CD4-positive, alpha-beta T cell treated with Interleukin-4 for 1 hour (primary cell): ENCODE measurements around the gene ETF1.

Source experiments
- DNase-seq, 2 donors: peaks; one replicate each; pipeline ENCODE4 v3.0.0-alpha.2; 2020 to 2022

The ETF1 gene

DNA sequence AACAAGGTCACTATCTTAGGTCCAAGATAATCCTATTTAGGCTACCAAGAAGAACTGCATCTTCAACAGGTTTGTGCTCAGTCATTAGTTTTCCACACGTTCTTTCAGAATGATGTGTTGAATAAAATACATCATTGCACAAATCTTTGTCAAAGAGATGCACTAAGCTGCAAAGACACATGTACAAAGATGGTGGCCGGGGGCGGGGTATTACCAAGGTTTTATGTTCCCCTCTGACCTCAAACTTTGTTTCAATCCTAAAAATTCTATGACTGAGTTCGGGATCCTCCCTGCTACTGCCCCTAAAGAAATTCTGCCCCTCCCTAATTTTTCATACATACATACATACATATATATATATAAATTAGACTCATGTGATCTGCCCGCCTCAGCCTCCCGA is 17.9 kb upstream of the ETF1 start:
- no peak for DNase-seq

DNA sequence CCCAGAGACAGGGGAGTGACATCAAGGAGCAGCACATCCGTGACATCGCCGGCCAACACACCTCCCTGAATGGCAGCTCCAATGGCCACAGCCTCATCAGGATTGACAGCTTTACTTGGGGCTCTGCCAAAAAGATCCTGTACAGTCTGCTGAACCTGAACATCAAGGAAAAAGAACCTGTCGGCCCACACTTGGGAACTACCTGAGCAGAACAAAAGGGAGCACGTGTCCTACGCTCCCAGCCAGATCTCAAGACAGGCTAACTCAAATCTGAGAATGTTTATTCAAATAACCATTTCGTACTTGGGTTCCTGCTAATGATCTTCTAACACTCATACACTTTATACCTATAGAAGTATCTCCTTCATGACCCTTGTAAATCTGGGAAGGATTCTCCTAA is 16.9 kb upstream of the ETF1 start:
- DNase-seq = no peak

DNA sequence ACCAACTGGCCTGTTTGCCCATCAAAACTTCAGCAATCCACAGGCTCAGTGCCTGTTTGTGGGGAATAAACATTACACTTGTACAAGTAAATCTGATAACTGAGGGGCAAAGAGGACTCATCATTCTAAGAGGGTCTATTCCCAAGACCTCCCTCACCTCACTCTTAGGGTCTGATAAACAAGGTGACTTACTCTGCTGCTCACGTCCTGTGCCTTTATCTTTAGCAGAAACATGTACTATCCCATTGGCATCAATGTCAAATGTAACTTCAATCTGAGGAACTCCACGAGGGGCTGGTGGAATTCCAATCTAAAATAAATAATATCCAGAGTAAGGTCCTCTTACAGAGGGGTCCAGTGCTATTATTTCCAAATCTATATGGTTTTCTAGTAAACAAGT is 14.6 kb upstream of the ETF1 start:
- DNase-seq = no peak

DNA sequence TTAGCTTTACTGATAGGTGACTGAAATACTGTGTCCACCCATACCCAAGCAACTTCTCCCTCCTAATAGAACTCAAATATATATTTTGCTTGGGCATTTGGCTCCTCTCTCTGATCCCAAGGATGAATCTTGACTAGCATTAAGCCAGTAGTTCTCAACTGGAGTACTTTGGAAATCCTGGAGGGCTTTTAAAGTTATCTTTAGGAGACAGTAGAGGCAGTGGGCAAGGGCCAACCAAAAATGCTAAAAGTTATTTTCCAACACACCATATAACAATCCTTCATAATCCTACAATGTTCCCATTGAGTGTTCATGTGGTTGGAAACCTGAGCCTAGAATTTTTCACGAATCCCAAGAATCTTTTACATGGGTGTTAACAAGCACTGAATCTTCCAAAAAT is 11.1 kb upstream of the ETF1 start:
- no peak for DNase-seq

DNA sequence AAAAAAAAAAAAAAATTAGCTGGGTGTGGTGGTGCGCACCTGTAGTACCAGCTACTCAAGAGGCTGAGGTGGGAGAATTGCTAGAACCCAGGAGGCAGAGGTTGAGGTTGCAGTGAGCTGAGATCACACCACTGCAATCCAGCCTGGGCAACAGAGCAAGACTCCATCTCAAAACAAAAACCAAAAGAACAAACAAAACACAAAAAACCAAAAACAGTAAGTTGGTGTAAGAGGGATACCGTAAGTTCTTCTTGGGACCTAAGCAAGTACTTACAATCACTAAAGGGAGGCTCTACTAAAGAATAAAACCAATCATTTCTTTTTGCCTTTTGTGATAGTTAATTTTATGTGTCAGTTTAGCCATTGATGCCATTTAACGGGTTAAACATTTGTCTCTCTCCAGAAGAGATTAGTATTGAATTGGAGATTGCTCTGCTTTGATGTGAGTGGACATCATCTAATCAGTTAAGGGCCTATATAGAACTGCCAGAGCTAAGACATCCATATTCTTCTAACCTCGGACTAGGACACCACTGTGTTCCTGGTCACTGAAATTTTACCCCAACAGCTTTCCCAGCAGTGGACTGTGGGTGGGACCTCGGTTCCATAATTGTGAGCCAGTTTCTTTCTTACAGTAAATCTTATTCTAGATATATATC is 10.5 kb upstream of the ETF1 start:
- no peak for DNase-seq

DNA sequence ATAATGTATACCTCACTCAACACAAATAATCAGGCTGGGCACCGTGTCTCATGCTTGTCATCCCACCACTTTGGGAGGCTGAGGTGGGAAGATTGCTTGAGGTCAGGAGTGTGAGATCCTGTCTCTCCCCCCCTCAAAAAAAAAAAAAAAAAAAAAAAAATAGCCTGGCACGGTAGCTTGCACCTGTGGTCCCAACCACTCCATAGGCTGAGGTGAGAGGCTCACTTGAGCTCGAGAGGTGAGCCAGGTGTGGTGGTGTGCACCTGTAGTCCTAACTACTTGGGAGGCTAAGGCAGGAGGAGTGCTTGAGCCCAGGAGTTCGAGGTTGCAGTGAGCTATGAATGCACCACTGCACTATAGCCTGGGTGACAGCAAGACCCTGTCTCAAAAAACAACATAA is 9.6 kb upstream of the ETF1 start:
- no peak for DNase-seq

DNA sequence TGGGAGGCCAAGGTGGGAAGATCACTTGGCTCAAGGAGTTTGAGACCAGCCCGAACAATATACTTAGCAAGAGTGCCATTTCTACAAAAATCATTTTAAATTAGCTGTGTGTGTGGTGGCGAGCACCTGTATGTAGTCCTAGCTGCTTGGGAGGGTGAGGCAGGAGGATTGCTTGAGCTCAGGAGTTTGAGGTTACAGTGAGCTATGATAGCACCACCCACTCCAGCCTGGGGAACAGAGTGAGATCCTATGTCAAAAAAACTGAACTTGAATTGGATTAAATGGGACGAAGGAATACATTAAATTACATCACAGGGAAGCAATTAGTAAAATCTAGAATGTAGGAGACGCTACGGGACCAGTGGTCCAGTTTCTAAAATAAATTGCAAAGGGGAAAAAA is 6.4 kb upstream of the ETF1 start:
- no peak for DNase-seq

DNA sequence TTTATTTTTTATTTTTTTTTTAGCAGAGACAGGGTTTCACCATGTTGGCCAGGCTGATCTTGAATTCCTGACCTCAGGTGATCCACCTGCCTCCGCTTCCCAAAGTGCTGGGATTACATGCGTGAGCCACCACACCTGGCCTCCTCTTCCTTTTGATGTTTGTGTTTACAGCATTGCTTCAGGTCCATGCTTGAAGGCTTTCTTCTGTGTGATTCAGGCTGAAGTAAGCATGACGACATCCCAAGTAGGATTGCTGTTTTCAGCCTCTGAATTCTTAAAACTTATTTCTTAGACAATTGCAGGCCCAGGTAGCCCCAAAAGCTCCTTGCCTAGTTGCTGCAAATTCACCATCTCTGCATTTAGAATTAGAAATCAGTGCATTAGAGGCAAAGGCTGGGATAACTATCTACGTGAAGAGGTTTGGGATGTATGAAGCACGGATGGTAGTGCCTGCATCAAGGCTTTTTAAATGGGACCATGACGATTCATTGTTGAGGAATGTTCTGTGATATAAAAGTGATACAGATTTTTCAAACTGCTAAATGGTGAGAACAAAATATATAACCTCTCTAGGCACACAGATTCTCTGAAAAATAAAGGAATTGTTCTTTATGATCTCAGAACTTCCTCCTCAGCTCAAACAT is 3.0 kb upstream of the ETF1 start:
- no peak for DNase-seq

DNA sequence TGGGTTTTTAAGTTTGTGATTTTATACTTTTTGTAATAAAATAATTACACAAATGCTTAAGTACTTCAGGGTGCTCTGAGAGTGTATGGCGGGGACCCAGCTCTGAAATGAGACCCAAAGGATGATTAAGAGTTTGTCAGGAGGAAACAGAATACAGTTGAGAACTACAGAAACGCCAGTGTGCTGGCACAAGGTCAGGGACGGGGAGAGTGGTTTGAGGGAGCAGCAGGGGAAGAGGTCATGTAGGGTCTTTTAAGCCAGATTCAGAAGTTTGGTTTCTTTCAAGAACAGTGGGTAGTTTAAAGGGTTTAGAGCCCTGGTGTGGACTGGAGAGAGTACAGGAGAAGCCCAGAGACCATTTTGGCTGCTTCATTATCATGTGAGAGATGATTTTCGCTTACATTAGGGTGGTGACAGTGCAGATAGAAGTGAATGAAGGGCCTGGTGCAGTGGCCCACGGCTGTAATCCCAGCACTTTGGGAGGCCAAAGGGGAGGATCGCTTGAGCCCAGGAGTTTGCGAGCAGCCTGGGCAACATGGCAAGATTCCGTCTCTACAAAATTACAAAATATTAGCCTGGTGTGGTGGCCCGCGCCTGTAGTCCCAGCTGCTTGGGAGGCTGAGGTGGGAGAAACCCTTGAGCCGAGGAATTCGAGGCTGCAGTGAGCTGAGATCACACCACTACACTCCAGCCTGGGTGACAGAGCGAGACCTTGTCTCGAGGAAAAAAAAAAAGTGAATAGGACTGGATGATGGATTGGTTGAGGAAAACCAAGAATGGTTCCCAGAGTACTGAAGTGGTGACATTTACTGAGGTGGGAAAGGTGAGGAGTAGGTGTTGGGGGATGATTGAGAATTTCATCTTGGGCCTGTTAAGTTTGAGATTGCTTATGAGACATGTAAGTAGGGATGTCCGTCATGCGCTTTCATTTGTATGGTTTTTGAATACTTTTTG is 1.4 kb upstream of the ETF1 start:
- DNase-seq = no peak

DNA sequence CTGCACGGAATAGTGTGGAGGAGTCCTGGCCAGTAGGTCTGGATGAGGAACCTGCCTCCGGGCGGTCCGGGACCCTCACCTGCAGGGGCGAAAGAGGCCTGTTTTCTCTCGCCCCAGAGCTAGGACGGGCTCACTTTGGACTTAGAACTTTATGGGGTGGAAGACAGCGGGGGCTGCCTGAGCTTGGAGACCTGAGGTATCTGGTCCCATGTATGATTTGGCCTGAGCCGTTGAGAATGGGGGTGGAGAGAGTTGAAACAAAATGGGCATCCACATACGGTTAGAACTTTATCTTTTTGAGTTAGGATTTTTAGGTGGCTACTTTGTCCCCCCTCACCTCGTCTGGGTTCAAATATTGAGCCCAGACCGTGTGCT is 681 bp upstream of the ETF1 start:
- no peak for DNase-seq

DNA sequence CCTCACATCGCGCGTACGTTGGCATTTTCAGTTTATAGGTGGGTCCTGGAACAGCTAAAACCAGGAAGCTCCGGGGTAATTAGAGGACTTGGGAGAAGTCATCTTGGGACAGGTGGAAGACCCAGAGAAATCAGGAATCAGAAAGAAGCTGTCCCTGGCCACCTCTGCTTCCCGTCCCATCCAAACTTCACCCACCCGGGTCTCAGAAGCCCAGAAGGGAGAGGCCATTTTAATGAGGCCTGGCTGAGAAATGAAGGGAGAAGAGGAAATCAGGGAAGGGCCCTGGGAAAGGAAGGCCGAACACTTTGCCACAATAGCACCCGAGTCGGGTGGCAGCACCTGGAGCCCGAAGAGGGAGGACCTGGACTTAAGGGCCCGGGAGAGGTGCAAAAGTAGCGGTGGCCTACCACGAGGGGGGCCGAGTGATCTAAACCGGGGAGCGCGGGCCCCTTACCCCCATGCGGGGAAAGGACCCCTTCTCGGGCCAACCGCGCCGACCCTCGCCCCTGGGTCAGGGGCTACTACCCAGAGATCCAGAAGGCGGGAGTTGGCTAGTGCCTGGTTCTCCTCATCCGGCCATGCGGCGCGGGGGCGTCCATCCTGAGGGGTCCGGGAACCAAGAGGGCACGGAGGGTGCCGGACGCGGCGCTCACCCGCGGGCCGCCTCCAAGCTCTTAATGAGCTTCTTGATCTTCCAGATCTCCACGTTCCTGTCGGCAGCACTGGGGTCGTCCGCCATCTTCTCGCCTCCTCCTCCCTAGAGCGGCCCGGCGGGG is 668 bp downstream of the ETF1 start:
- peak in 1 of 2 donors; percentile 16 for DNase-seq

DNA sequence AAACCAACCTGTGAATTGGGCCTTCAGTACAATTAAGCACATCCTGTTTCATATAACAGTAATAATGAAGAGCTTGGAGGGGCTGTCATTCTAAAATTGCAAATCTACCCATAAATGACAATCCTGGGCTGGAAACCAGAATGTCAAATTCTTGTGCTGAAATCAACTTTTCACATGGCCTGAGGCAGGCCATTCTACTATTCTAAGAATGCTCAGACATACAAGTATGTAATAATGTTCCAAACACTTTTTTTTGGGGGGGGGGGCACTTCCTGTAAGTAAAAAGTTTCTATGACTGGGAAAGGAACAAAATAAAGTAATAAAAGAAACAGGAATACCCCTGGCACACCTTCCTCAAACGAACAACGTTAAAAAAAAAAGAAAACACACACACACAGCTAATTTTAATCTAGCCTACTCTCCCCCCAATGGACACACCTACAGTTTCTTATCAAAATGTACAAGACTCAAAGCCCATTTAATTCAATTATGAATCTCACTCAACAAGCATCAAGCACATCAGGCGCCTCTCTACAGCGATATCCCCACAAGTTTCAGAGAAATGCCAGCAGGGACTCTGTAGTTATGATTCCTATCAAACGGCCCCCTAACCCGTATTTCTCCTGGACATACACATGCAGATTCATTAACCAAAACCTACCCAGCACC is 1.4 kb downstream of the ETF1 start:
- DNase-seq = no peak

DNA sequence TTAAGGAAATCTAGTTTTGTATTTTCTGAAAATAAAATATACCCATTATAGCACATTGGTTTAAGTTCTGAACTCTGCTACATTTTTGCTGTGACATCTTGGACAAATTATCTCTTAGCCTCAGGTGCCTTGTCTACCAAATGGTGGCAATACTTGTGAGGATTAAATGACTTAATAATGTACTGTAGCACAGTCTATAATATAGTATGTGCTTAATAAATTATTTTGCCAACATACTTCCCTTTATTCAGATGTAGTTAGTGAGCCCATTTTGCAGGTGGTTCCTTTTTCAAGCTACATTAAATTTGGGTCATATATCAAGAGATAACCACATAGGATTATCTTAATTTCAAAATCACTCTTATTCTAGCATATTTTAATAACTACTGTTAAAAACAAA is 3.2 kb downstream of the ETF1 start:
- no peak for DNase-seq

DNA sequence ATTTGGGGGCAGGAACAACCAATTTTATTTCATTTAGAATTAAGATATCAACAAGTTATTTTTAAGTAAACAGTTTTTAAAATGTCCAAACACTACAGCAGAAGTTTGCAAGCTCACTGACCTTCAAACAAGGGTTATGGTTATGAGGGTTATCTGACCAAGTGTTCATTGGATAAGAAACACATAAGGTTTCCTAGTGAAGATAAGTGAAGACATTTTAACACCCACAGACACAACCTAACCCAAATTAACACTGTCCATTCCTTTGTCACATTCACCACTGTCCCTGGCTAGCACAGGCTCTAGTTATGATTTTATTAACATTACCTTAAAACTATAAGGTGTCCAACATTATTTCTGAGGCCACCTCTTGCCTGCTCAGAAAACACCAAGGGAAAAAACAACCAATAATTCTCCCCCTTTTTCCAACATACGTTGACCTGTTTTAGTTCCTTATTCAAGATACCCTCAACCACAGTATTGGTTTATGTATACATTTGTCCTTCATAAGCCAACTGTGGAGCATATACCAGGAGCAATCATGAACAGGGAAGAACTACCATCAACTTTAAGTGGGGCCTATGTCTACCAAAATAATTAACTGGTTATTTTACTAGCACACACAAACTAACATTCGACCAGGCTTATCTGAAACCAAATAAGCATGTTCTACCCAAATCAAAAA is 4.0 kb downstream of the ETF1 start:
- DNase-seq = no peak

DNA sequence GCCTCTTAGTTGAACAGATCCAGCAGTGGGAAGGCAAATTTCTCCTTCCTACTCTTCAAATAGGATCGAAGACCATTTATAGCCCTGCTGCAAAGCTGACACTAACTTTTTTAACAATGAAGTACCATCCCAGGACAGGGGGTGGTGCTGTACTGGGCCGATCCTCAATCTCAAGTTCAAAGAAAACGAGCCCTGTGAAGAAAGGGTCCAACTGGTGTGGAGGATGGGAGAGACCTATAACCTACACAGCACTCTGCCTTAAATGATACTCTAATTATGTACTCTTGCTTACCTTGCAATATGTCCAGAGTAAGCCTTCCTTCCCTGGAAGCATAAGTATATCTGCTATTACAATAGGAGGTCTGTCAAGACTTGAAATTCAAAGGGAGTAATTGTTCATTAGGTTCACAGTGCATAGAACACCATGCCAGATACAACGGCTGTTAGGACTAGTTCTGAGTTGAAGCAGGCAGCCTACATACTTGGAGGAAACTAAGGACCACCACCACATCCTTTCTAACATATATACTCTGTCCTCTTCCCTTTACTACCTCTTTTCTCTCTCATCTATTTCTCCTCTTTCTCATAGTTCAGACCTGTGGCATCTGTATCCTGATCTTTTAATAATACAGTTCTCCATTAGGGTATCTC is 6.2 kb downstream of the ETF1 start:
- peak in 1 of 2 donors; percentile 27 for DNase-seq

DNA sequence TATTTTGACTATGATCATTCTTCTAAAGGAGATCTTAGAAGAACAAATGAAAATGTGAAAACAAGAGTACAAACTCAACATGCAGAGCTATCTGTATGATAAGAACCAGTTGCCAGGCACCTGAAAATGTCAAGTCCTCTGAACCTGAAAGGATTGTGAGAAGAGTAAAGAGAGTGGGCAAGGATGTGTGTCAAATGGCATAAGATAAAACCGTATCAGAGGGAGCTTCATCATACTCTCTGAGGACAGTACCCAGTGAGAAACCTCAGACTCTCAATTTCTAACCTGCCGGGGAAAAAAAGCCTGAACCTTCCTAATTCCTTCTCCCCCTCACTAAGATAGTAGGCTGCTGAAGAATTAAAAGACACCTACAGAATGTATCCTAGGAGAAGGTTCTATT is 6.8 kb downstream of the ETF1 start:
- no peak for DNase-seq

DNA sequence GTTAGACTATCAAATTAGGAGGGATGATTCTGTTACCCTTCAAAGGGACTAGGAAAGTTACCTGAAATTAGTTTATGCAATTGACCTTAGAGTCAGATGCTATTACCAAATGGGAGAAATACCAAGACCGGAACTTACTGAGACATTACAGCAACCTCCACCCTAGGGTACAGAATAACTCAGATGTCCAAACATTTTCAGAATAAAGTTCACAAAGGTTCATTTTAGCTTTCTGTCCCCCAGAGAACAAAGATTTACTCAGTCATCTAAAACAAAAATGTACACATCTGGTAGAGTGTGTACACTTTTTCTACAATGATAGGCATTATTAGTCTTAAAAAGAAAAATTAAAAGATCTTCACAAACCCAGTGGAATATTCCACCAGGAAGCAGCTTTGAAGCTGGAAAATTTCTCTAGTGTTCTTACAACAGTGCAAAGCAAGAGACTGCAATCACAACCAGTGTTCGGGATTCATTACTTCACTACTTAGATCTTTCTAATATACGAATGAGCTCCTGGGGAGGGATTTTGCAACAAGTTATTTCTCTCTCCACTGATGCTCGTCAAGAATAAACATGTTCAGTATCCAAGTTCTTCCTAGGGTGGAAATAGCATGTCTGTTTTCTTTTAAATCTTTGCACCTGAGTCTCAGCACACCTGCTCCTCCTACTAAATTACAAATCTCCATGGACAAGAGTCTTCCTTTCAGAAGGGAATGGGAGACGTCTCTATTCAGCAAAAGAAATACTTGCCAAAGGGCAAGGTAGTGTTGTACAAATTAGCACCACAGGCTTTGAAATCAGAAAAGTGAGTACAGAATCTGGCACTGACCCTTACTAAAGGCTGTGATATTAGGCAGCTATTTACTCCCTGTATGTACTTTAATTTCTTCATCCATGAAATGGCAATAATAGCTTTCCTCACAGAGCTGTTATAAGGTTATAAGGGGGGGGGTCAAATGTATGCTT is 8.8 kb downstream of the ETF1 start:
- no peak for DNase-seq

DNA sequence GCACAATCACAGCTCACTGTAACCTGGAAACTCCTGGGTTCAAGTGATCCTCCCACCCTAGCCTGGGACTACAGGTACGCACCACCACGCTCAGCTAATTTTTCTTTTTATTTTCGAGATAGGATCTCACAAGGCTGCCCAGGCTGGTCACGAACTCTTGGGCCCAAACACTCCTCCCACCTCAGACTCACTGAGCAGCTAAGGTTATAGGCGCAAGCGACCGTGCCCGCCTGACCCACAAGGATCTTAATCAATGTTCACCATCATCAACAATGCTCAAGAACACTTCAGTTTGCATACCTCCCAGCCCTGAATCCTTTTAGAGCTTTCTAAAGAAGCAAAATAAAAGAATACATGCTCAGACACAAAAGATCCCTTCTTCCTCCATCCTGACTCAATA is 13.2 kb downstream of the ETF1 start:
- no peak for DNase-seq

DNA sequence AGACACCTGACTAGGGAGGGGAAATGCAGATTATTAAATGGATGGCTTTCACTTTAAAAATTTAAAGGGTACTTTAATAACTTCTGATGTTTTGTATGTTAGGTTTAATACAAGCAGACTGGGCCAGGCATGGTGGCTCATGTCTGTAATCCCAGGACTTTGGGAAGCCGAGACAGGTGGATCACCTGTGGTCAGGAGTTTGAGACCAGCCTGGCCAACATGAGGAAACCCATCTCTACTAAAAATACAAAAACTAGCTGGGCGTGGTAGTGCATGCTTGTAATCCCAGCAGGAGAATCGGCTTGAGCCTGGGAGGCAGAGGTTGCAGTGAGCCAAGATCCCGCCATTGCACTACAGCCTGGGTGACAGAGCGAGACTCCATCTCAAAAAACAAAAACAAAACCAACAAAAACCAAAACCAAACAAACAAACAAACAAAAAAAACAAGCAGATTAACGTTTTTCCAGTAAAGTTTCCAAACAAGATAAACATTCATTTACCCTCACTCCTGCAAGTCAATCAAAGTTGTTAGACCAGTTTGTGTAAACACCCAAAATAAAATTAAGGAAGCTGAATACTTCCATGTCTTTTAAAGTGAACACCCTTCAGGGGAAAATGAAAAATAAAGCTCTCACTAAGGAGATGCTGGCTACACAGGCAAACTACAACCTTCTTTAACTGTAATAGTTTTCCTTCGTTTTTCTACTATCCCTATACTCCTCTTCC is 14.1 kb downstream of the ETF1 start:
- no peak for DNase-seq

DNA sequence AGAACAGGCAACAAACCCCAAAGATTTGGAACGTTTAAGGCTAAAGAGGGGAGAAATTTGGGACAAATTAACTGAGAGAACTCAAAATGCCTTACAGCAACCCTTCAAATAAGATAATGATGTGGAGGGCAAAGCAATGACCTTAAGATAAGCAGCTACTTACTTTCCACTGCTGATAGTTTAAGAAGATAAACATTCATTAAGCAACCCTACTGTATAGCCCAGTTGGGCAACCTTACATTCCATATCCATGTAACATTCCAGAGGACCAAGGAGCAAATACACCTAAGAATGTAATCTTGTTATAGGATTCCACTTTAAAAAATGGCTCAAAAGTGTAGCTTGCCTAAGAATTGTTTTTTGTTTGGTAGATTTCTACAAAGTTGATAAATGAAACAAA is 14.8 kb downstream of the ETF1 start:
- no peak for DNase-seq
